Stimulated activated CD8-positive, alpha-beta memory T cell treated with anti-CD3 and anti-CD28 coated beads, Interleukin-7, amount 100 ng/mL, for 4 hours (primary cell): ENCODE results near the gene ASB8.
"Not testable (repeated sequence)": the region's sequence is repeated elsewhere in the genome, so short reads cannot be mapped to it uniquely, and the experiment has no call there.

Experiments used
- DNase-seq, 2 donors: peaks; one replicate each; pipeline ENCODE4 v3.0.0-alpha.2; 2020; ENCODE audit warnings: low read depth in 2 of 2

ASB8 gene

GRCh38 chr12:48142818-48143674 is 14.3 kb downstream of the ASB8 start:
- DNase-seq, result no peak

- no peak for DNase-seq
These were observed 22.3 kb downstream of the ASB8 start for GRCh38 chr12:48135027-48135426.

- DNase-seq, result no peak
These were observed 24.5 kb downstream of the ASB8 start for GRCh38 chr12:48132826-48133225.

- DNase-seq, result no peak
These were observed 25.8 kb downstream of the ASB8 start for GRCh38 chr12:48131517-48131916.

DNA sequence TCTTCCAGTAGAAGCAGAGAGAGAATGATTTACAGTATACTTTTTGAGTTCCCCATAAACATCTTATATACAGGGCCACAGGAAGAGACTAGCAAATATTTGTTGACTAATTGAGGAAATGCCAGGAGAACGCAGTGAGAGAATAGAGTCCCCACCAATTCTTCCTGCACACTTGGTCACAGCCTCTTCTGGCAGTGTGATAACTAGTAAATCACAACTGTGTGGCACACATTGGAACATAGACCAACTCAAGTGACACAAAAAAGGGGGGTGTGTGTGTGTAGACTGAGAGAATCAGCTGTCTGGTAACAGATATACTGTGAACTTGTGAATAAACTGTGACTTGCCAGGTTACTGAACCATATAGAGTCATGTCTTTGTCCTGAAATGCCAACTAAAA is 27.9 kb downstream of the ASB8 start:
- no peak for DNase-seq

DNA sequence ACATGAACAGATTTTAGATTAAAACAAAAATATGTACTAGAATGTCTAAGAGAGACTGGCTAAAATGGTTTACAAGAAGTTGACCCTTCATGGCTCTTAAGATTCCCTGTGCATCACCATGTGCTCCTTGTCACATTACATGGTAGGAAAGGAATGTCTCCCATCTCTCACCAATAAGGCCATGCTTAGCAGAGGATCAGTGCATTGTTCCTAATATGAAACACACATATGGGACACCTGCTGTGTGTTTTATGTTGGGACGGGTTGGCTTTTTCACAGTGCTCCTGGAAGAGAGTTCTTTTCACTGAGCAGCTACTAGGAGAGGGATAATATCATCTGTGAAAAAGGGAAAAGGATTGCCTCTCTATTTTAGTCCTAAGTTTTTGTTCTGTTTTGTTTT is 28.5 kb downstream of the ASB8 start:
- DNase-seq, result no peak

DNA sequence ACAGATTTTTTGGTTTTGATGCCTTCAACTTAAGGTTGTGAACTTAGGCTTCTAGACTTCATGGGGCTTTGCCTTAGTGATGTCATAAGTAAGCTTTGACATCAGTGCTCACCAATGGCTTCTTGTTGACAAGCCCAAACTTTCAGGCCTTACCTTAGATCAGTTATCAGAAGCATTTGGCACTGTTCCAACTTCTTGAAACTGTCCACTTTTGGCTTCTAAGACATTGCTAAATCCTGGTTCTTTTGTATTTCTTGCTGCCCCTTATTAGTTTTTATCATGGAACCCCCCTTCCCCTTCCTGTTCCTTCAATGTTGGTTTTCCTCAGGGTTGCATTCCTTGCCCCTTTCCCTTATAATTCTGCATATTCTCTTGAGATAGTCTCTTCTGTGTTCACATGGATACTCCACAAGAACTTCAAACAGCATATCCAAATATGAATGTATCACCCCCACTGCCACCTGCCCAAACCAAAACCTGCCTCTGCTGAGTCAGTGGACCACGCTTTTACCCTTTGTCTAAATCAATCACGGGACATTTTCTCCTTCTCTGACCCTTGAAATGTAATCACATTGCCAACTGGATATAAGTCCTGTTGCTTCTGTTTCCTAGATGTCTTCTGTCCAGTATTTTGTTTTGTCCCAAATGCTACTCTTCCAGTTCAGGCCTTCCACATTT is 30.2 kb downstream of the ASB8 start:
- no peak for DNase-seq

DNA sequence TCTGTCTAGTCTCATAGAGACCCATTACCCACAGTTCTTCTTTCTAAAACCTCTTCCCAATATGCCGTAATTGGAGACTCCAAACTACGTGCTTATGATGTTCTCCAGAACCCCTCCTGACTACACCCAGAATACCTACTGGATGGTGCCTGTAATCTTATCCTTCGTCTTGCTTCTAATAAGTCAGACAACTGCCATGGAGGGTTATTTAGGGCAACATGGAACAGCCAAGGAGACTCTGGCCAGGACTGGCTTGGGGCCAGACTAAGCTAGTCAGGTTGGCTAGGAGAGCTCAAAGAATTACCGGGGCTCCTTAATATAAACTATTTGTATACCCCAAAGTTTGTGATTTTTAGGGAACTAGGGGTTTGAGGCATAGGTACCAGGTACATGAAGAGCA is 31.3 kb downstream of the ASB8 start:
- DNase-seq, result no peak

- DNase-seq, result not testable (repeated sequence)
These were observed 31.8 kb downstream of the ASB8 start for GRCh38 chr12:48125542-48125941.

DNA sequence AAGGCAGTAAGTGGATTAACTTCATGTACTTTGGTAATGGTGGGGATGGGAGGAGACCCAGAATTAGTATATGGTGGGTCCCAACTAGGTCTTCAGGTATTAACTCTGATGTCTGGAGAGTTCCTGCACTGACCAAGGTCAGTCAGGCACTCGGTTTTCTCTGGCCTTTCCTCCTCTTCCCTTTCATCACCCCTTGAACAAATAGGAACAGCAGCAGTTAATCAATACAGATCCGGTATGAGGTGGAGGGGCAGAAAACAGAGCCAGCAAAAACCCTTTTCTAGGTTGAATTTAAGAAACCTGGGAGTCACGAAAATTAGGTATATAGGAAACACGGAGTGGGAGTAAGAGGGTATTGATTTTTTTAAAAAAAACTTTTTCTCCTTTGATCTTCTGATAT is 34.1 kb downstream of the ASB8 start:
- DNase-seq, result no peak

- DNase-seq, result no peak
These were observed 35.1 kb downstream of the ASB8 start for GRCh38 chr12:48122065-48122834.

DNA sequence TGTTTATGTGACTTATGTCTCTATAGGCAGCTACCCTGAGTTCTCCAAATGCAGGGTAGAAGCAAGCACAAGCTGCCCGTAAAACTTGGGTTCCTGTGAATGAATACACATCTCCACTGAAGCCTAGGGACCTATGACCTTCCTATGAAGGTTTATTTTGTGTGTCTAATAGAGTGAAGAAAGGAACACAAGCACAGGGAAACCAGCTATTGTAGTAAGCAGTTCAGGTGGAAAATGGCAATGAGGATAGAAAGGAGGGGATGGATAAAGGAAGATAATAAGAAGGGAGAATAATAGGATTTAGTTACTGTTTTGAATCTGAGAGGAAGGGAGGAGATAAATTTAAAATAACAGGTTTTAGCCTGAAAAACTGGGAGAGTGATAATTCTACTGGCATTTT is 35.8 kb downstream of the ASB8 start:
- no peak for DNase-seq

- no peak for DNase-seq
These were observed 37.5 kb downstream of the ASB8 start for GRCh38 chr12:48119834-48120195.

DNA sequence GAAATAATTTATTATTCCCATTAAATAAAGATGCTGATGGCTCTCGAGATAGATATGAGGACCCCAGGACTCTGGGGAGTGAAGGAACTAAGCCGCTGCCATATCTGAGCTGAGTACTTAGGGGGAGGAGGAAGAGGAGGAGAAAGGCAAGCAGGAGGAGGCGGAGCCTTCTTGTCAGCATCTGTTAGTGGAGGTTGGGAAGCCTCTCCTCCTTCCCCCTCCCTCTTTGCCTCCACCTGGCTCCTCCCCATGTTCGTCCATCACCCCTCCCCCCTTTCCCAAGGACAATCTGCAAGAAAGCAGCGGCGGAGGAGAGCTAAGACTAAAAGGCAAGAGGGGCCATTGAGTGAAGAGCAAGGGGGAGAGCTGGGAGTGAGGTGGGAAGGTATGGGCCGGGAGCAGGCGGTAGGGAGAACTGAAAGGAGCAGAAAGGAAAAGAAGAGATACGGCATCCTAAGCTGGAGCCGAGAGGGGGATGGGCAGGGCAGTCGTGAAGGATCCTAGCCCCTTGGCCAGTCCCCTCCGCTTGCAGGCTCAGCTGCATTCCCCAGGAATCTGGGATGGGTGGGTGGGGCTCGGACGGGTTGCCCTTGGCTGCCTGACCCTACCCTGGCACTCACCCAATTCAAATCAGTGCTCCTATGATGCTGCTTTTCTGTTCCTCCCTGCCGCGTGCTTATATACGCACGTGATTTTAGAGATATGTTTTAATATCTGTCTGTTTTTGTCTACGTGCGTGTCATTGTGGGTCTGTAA is 38.1 kb downstream of the ASB8 start, which contains the start of gene PFKM:
Gene PFKM (plus strand): TSS at position 287 of the 756 bp plus-strand sequence. CDS start 3,411 bp downstream, outside the sequence.
- DNase-seq, result peak; percentile 25 to 30

DNA sequence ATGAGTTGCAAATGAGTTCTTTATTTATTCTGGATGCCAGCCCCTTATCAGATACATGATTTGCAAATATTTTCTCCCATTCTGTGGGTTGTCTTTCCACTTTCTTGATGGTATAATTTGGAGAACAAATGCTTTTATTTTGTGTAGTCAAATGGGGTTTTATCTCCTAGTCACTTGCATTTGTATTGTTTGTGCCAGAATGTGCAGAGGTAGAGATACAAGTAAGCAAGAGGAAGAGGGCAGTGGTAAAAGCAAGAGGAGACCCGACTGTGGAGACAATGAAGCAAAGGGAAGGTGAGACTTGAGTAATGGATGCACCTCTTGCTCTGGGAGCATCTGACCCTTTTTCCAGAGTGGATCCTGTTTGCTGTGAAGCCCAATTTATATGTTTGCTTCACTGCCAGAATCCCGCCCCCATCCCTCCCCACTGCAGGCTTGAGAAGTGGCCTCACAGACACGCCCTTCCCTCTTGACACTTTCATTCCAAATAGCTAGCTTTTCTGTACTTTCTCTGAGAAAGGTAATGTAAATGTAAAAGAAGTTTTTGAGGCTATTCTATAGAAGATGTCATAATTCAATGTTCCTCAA is 38.9 kb downstream of the ASB8 start:
- no peak for DNase-seq

DNA sequence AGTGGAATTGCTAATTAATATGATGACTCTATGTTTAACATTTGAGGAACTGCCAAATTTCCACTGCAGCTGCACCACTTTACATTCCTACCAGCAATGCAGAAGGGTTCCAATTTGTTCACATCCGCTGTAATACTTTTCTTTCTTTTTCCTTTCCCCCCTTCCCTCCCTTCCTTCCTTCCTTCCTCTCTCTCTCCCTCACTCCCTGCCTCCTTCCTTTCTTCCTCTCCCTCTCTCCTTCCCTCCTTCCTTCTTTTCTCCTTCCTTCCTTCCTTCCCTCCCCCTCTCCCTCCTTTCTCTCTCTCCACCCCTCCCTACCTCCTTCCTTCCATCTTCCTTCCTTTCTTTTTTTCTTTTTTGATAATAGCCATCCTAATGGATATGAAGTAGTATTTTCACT is 41.4 kb downstream of the ASB8 start:
- no peak for DNase-seq

GRCh38 chr12:48111312-48111693 is 46.0 kb downstream of the ASB8 start:
- DNase-seq, result not testable (repeated sequence)

GRCh38 chr12:48110691-48111311 is 46.5 kb downstream of the ASB8 start:
- DNase-seq, result no peak

- DNase-seq, result no peak
These were observed 47.9 kb downstream of the ASB8 start for GRCh38 chr12:48109424-48109823.

DNA sequence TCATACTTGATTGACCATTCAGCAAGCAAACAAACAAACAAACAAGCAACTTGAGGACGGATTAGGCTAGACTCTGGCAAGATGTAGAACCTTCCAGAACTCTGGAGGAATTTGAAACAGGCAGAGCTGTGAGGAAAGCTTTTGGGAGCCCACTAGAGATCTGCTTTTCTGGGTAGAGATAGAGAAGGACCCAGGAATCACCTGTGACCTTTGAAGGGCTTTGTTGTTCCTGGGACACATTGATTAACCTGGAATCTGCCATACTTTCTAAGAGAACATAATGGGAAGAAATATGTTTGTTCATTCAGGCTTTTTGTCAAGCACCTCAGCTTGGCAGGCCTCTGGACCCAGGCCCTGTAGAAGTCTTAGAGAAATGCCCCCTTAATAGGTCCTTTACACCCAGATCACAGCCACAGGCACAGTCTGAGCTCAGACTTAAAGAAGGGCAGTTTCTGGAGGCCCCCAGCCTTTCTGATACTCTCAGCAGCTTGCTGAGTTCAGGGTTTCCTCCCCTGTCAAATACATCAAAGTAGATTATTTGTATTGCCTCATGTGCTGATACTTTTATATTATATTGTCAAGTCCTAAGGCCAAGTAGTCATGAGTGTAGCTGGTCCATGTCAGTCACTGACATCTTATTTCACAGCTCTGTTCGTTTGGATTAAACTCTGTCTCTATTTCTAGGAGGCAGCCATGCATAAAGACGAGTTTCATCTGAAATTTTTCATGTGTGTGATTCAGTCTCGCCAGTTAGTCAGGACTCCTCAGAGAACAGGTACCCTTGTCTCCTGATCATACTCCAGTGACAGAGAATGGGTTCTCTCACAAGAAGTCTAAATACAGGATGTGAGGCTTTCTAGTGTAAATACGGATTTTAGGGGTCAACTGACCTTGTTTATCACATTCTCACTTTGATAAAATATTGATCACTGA is 50.4 kb downstream of the ASB8 start:
- no peak for DNase-seq
